RCC 7860 (cell line): ENCODE results near the gene GLMN.

Experiments
- DNase-seq: peaks from one replicate; pipeline ENCODE4 v3.0.0-alpha.2; 2015; ENCODE audit warnings: low spot score
- FAIRE-seq: peaks from 2 replicates; lab custom pipeline; 2012; peaks lifted over from hg19 to GRCh38; lab: Jason Lieb, UNC

Gene GLMN, protein sequence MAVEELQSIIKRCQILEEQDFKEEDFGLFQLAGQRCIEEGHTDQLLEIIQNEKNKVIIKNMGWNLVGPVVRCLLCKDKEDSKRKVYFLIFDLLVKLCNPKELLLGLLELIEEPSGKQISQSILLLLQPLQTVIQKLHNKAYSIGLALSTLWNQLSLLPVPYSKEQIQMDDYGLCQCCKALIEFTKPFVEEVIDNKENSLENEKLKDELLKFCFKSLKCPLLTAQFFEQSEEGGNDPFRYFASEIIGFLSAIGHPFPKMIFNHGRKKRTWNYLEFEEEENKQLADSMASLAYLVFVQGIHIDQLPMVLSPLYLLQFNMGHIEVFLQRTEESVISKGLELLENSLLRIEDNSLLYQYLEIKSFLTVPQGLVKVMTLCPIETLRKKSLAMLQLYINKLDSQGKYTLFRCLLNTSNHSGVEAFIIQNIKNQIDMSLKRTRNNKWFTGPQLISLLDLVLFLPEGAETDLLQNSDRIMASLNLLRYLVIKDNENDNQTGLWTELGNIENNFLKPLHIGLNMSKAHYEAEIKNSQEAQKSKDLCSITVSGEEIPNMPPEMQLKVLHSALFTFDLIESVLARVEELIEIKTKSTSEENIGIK

DNA sequence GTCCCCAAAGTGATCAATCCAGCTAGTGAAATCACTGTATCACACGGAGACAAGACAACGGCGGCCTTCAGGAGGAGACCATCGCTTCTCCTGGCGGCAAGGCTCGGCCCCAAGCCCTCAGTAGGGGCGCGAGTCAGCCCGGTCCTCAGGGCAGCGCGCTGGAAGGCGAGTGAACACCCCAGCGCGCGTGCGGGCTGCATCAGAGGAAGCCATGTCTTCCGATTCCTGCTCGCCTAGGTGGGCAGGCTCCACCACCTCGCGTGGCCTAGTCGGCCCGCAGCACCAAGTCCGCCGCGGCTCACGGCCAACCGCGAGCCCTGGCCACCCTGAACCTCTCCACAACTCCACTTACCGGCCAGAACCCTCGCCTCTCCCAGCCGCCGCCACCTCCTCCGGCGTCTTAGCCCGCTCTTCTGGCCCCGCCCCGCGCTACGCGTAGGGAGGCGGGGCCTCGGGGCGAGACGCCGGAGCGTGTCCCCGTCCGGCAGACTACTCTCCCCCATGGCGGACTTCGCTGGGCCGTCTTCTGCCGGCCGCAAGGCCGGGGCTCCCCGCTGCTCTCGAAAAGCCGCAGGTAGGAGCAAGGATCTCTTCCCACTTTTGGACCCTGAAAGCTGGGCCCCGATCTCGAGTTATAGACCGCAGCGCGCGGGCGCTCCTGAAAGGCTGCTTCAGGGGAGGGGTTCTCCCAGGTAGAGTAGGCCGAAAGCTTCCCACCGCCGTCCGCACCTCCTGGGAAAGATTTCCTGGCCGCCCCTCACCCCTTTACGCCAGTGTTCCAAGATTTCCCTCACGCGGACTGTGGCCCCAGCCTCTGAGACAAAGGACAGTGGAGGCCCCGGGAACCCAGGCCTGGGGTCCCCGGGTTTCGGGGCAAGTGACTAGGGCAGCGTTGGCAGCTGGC, at the start of gene GLMN, which contains the start of gene RPAP2:
Gene GLMN (minus strand): TSS at position 415 of the 904 bp plus-strand sequence. CDS start 988 bp downstream, outside the sequence.
Gene RPAP2 (plus strand): TSS at position 487 of the 904 bp plus-strand sequence. CDS start 15 bp downstream, at position 502.
- no peak for FAIRE-seq
- DNase-seq = peak; percentile 78

DNA sequence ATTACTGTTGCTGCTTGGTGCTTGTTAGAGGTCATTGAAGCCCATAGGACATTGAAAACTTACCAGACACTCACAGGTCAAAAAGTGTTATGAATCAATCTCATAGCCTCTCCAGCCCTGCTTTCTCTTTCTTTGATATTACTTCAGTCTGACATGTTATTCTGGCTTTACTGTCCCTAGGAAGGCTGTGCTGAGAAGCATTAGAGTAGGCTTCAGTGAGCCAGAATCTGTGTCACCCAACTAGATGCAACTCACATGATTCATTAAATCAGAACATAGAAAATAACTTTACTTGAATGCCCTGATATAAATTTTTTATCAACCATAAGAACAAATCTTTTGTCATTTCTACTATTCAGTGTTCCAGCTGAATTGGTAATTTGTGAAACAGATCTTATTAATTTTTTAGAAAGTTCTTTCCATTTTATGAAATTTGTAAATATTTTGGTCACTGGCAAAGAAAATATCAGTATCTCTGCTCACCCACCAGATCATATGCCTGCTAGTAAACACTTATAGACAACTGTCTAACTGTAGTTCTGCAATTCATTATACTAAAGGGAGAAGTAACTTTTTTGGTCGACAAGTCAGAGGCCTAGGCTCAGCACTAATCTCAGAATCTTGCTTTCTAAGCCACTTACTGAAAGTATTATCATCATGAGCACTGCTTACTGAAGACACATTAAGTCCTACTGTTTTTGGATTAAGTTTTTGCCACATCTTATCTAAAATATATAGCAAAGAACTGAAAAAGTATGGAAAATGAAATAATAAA, 48.3 kb upstream of the GLMN start:
- DNase-seq (no peak), FAIRE-seq (no peak)

DNA sequence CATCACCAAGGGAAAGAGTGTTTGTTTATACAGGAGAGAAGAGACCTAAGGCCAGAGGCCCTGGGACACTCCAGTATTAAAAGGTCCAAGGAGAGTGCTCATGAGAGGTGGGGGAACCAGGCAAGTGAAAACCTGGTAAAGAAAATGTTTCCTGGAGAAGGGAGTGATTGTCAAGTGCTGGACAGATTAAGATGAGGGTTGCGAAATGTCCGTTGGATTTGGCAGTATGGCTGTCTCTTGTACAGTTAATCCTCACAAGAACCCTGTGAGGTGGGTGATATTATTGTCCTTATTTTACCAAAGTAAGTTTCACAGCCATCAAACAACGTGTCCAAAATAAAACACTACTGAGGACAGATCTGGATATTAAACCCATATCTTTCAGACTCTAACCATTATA, 44.3 kb upstream of the GLMN start:
- FAIRE-seq = no peak
- no peak for DNase-seq

DNA sequence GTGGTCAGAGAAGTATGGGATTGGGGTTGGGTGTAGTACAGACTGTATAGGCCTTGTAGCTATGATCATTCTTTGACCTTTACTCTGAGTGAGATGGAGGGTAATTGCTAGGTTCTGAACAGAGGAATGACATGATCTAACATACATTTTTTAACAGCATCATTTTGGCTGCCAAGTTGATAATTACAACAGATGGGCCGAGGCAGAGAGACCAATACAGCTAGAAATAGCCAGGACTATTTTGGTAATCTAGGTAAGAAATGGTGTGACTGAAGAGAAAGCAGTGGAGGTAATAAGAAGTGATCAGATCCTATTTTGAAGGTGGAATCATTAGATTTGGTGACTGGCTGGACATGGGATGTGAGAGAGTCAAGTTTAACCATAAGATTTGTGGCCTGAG, 43.6 kb upstream of the GLMN start:
- FAIRE-seq (no peak), DNase-seq (no peak)

DNA sequence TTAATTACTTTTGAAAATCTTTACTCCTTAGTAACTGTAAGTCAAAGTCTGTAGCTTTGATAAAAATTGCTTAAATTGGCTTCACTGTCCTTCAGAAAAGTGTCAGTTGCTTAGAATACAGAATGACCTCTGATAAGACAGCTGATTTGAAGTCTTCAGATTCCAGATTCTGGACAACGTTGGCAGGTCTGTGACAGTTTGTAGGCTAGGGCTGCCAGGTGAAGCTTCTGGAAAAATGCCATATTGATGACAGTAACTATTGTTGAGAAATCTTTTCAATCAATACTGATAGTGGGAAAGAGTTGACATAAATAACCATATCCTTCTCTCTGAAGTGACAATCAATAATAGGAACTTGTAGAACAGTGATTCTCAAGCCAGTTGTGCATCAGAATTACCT, 41.4 kb upstream of the GLMN start:
- FAIRE-seq (no peak), DNase-seq (no peak)

DNA sequence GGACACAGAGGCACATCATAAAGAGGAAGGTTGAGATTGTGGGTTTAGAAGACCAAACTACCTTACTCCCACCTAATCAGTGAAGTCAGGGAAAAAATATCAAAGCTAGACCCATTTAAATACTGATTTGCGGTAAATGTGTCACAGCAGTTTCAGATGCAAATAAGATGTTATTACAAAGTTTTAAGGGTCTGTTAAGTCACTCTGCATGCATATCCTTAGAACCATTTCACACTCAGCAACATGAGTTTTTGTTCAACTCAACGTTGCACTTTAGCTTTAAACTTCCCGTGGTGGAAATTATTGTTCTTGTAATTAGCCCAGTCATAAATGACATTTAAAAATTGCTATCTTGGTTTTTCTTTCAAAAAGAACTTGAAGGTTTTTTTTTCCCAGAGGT, 34.9 kb upstream of the GLMN start:
- no peak for FAIRE-seq
- DNase-seq = no peak

DNA sequence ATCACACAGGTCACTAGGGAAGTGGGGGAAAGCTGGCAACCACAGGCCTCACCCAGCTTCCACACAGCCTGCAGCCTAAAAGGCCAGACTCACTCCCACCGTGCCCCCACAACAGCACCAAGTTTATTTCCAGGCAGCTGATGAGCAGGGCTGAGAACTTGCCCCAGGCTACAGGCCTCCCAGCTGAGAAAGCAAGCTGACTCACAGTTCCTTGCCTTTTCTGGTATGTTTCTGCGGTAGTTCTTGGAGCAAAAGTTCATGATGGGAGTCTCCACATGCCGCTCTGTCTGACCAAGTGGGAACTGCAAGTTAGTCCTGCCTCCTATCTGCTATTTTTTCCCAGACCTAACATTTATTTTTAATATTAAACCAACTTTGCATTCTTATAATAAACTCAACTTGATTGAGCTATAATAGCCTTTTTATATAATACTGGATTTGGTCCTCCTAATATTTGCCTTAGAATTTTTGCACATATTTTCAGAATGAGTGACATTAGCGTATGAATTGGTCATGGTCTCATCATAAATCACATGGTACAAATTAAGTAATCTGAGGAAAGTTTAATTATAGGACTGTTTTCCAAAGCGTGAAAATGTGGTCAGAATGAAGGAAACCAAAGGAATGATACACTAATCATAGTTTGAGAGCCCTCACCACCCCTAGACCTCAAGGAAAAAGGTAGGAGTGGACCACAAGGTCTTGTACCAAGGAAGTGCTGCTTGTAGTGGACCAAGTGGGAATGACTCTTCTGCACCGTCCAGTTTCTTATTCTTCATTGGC, 30.8 kb upstream of the GLMN start:
- FAIRE-seq (no peak), DNase-seq (no peak)

DNA sequence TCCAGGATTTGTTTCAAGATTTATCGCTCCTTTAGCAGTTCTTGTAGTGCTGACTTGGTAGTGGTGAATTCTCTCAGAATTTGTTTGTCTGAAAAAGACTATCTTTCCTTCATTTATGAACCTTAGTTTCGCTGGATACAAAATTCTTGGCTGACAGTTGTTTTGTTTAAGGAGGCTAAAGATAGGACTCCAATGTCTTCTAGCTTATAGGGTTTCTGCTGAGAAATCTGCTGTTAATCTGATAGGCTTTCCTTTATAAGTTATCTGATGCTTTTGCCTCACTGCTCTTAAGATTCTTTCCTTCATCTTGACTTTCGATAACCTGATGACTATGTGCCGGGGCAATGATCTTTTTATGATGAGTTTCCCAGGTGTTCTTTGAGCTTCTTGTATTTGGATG, 29.0 kb upstream of the GLMN start:
- FAIRE-seq (no peak), DNase-seq (no peak)

DNA sequence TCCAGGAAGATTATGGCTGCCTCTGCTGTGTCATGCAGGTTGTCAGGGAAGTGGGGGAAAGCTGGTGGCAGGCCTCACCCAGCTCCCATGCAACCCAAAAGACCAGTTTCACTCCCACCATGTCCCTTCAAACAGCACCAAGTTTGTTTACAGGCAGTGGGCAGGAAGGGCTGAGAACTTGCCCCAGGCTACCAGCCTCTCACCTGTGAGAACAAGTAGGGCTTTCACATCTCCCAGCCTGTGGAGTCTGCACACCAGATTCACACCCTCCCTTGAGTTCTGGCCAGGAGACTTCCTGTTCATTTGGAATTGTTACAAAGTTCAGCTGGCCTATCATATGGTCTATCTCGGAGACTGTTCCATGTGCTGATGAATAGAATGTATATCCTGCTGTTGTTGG, 27.9 kb upstream of the GLMN start:
- no peak for DNase-seq
- FAIRE-seq = no peak

DNA sequence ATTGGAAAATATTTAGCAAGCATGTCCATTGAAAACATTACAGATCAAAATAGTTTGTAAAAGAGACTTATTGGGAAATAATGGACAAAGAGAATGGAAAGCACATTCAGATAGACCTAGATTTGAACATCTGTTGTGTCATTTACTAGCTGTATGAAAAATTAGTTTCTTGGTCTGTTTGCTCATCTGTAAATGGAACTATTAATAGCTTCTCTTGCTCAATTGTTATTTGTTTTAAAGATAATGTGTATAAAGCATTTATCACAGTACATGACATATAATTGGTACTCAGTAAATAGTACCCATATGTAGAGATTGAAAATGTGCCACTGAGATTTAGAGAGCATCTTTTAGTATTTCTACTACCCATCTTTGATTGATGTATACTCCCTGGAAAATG, 26.0 kb upstream of the GLMN start:
- DNase-seq = no peak
- FAIRE-seq = no peak

DNA sequence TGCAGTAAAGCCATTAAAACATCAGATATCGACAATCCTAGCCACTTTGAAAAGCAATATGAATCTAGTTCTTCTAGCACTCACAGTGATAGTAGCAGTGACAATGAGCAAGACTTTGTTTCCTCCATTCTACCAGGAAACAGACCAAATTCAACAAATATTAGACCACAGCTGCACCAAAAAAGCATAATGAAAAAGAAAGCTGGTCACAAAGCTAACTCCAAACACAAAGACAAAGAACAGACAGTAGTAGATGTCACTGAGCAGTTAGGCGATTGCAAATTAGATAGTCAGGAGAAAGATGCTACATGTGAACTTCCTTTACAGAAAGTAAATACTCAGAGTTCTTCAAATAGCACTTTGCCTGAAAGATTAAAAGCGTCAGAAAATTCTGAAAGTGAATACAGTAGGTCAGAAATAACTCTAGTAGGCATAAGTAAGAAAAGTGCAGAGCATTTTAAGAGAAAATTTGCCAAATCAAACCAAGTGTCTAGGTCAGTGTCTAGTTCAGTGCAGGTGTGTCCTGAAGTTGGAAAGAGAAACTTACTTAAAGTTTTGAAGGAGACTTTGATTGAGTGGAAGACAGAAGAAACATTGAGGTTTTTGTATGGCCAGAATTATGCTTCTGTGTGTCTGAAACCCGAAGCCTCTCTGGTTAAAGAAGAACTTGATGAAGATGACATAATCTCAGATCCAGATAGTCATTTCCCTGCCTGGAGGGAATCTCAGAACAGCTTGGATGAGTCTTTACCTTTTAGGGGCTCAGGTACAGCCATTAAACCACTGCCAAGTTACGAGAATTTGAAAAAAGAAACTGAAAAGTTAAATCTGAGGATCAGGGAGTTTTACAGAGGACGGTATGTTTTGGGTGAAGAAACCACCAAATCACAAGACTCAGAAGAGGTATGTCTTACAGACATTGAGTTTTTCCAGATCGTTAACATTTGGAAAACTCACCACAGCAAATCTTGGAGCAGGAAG, 25.0 kb upstream of the GLMN start:
- FAIRE-seq (no peak), DNase-seq (no peak)

DNA sequence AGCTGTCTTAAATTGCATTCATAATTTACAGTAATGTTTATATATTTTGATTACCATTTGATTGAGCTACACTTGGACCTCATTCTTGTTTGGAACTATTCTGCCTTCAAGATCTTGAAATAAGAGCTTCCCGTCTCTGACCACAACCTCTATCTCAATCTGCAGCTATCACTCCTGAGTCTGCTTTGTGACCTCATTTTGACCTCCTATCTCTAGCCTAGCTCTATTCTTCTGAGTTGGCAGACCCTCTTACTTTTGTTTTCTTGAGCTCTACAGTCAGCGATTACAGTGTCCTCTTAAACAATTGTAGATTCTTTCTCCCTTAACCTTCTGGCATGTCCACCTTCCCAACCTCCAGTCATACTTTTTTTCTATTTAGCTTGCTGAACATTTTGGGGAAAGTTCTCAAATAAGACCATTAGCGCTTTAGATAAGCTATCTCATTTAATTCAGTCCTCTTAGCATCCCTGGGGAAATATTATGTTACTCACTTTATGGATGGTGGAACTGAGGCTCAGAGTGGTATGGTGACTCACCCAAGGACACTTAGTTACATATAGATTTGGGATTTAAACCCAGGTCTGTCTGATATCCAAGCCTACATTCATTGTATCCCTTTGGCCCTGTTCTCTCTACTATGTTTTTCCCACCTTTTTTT, 19.2 kb upstream of the GLMN start:
- no peak for DNase-seq
- FAIRE-seq = no peak

DNA sequence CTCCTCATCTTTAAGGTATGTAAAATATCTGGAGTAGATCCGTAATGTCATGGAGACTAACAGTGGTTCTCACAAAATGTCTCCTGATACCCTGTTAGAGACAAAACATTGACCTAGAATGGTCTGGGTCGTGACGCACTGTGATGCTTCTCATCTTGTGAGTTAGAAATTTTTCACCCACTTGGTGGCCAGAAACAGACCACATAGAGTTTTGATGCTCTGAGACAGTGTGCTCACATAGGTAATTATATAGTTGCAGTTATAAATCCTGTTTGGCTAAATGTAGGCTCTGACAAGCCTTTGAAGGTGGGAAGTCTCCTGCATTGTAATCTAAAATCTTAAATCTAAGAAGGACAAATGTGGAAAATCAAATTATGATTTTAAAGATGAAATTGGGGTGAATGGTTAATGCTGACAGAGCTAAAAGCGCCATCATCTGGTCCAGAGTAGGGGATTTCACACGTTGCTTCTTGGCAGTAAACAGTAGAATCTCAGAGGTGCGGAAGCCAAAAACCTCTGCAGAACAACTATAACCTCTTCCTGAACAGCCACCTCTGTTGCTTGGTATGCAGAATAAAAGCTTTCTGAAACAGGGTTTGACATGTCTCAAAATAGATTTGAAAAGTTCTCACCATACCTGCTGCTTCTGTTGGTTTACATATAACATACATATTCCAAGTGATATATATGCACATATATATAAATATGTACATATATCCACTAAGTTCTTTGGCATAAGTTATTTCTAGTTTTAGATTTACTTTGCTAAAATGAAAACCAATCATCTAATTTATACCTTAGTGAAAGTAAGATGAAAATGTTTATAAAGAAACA, 17.2 kb upstream of the GLMN start:
- no peak for FAIRE-seq
- no peak for DNase-seq

DNA sequence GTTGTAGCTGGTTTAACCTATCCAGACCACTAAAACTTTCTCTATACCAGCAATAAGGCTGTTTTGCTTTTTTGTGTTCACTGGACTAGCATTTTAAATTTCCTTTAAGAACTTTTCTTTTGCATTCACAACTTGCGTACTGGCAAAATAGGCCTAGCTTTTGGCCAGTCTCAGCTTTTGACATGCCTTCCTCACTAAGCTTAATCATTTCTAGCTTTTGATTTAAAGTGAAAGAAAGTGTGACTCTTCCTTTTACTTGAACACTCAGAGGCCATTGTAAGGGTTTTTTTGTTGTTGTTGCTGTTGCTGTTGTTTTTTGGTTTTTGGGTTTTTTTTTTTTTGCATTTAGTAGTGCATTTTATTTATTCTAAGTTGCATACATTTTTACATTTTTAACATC, 15.2 kb upstream of the GLMN start:
- DNase-seq (no peak), FAIRE-seq (no peak)

DNA sequence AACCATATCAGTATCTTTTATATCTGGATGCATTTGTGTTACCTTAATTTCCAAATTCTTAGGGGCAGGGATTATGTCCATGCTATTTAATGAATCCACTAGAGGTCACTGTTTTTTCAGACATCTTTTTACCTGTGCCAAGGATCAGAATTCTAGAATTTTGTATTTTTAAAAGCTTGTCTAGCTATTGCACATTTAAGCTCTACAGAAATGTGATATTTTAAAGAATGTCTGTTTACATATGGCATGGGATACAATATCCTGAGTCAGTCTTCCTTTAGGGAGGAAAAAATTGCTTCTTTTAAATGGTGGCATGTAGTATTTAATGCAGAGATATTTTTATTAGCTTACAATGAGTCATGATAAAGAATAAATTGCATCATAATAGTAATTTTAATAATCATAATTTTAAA, 11.4 kb upstream of the GLMN start:
- DNase-seq (peak; percentile 30), FAIRE-seq (peak; percentile 79)

DNA sequence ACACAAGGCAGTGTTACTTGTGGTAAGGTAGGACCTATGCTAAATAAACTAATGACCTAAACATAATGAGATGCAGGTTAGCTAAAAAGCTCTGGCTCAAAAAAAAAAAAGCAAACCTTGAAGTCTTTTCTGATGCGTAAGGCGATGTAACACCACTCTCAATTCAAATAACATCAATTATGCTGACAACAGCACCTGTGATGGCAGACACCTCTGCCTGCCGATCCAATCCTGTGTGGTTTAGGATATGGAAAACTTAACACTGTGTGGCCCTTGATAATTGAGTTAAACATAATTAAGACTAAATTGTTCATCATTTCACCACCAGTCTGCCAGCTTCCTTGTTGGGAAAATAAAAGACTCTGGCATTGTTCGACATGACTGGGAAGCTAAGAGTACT, 9.2 kb upstream of the GLMN start:
- FAIRE-seq (no peak), DNase-seq (no peak)

DNA sequence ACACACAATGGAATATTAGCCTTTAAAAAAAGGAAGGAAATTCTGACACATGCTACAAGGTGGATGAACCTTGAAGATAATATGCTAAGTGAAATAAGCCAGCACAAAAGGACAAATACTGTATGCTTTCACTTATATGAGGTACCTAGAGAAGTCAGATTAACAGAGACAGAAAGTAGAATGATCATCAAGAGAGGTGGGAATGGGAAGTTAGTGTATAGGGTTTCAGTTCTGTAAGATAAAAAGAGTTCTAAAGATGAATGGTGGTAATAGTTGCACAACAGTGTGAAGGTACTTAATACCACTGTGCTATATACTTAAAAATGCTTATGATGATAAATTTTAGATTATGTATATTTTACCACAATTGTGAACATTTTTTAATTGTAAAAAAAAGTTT, 7.2 kb upstream of the GLMN start:
- no peak for DNase-seq
- FAIRE-seq = no peak
